NCI-H526 (cell line): ENCODE measurements around the gene TTC39C.
"Not testable (repeated sequence)": the region's sequence is repeated elsewhere in the genome, so short reads cannot be mapped to it uniquely, and the experiment has no call there.

ENCODE experiments used
- DNase-seq, 2 experiments: peaks; one replicate each; lab custom pipeline; 2025; lab: John Stamatoyannopoulos, UW

Gene TTC39C

DNA sequence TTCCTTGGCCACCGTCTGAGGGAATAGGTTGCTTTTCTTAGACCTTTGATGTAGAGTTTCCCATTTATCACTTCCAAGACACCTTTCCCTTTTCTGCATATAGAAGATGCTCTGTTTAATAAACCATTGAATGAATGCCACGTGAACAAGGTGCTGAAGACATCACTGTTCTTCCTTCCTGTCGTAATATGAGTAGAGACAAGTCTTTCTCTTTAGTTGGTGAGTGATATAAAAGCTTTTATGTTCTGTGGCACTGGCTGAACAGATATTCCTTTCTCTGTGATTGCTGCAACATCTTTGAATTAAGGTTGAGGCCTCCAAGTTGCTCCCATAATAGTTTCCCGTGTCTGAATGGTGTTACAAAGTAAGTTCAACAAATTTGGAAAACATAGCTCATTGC lies 38.7 kb downstream of the TTC39C start:
- no peak for DNase-seq

DNA sequence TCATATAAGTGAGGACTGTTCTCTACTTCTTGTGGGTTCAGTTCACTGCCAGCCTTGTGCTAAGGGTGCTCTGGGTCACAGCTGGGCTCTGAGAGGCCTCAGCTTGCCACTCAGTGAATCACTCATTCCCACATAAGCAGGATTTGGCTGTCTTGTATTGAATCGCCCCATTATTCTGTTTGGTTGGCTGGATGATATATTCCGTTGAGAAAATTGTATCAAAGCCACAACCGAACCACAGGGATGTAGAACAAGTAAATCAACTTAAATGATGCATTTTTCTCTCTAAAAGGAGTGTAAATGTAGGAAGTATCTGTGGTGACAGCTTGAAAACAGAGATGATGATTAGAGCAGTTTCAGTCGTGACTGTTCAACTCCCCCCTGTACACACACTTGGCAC lies 39.6 kb downstream of the TTC39C start:
- DNase-seq, result no peak

DNA sequence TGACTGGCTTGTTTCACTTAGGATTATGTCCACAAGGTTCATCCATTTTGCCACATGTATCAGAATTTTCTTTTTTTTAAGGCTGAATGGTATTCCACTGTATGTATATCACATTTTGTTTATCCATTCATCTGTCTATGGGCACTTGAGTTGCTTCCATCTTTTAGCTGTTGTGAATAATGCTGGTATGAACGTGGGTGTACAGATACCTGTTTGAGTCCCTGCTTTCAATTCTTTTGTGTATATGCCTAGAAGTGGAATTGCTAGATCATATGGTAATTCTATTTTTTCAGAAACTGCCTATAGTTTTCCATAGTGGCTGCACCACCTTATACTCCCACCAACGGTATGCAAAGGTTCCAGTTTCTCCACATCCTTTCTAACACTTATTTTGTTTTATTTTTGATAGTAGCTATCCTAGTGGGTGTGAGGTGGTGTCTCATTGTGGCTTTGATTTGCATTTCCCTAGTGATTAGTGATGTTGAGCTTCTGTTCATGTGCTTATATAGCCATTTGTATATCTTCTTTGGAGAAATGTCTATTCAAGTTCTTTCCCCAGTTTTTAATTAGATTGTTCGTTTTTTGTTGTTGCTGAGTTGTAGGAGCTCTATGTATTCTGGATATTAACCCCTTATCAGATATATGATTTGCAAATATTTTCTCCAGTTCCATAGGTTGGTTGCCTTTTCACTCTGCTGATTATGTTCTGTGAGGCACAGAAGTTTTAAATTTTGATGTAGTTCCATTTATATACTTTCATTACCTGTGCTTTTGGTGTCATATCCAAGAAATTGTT lies 40.7 kb downstream of the TTC39C start:
- DNase-seq, result peak in 1 of 2 experiments; percentile 7

DNA sequence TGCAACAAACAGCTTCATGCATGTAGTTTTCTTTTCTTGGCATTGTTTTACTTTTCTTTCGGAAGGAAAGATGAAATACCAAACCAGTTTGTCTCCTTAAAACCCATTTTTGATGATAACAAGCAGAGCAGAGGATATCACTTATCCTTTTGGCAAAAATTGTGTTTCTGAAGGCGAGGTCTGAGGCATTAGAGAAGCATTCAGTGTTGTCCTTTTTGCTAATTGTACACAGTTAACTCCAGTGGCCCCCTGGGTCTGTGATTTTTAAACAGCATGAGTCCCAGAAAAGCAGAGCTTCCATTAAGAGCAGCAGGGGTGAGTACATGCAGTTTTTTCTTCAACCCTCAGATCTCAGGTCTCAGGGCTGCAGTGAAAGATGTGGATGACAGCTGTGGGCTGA lies 41.3 kb downstream of the TTC39C start:
- no peak for DNase-seq

DNA sequence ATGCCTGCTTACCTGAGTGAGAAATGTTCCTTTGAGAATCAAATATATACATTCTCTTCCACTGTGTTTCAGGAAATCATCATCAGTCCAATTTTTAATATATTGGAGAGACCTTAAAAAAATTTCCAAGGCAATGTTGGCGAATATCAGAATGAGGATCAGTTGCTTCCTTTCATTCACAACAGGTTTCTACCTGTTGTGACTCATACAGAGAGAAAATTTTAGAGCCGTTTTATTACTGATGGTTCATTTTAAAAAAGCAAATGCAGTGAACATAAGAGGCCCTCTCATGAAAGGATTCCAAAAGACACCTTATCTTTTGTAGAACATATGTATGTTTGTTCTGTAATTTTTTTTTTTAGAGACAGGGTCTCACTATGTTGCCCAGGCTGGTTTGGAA lies 42.0 kb downstream of the TTC39C start:
- no peak for DNase-seq

DNA sequence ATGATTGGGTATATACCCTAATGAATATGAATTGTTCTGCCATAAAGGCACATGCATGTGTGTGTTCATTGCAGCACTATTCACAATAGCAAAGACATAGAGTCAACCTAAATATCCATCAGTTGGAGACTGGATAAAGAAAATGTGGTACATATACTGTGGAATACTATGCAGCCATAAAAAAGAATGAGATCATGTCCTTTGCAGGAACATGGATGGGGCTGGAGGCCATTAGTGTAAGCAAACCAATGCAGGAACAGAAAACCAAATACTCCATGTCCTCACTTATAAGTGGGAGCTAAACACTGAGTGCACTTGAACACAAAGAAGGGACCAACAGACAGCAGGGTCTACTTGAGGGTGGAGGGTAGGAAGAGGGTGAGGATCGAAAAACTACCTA lies 43.2 kb downstream of the TTC39C start:
- DNase-seq, result no peak

DNA sequence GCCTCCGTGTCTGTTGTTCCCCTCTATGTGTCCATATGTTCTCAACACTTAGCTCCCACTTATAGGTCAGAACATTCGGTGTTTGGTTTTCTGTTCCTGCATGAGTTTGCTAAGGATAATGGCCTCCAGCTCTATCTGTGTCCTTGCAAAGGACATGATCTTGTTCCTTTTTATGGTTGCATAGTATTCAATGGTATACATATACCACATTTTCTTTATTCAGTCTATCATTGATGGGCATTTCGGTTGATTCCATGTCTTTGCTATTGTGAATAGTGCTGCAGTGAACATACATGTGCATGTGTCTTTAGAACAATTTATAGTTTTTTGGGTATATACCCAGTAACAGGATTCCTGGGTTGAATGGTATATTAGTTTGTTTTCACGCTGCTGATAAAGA lies 44.8 kb downstream of the TTC39C start:
- DNase-seq, result not testable (repeated sequence)

DNA sequence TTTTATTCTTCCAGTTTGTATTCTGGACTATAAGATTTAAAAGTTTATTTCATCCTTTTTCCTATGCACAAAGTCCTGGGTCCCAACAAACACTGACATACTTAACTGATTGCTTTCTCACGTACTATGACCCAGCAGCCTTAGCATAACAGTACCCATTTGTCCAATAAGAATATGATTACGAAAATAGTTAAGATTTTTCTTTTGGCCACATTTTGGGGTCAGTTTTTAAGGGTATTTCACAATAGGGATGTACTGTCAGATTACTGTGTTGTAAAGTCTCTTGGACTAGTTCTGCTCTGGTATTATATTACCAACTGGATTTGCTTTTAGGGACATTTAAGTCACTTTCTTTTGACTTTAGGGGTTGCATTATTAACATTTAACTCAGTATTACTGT lies 46.1 kb downstream of the TTC39C start:
- no peak for DNase-seq

DNA sequence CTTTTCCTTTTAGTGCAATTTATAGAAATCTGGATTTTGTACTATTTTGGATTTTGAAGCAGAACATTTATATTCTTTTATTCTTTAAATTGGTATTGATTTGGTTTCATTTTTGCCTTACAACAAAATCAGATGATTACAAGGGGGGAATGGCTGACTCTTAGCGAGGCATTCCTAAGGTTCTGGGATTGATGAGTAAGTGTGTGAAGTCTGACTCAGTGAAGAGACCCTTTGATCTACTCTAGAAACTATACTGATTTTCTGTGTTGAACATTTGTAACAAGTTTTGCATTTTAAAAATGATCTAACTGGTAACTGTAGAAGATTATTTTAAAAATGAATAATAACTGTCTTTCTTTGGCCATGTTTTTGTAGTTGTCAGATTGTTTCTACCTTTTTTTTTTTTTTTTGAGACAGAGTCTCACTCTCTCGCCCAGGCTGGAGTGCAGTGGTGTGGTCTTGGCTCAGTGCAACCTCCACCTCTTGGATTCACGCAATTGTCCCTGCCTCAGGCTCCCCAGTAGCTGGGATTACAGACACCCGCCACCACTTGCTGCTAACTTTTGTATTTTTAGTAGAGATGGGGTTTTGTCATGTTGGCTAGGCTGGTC lies 48.7 kb downstream of the TTC39C start:
- no peak for DNase-seq

DNA sequence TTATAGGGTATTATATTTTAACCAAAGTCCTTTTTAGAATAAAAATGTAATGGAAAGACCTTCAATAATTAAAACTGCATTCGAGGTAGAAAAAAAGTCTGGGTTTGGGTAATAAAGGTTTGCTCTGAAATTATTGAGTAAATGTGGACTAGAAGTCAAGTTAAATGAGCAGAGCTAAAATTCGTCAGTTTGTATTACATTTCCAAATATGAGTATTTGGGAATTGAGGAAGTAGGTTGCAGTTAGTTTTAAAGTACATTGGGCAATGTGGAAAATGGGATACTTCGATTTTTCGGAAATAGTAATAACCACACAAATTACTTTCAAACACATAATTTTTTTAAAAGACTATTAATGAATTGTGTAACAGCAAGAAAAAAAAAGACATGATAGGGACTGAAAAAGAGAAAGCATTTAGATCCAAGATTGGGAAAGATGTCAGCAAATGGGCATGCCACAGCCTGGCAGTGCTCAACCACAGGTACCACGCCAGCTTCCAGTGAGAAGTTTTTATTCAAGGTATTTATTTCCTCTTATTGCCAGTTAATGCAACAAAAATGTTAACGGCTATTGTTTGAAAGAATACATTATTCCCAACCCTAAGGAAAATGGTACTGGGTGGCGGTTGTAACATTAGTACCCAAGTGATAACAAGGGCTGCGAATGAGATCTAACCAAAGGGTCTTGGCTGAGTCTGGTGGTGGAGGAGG lies 50.0 kb downstream of the TTC39C start:
- DNase-seq, result no peak

DNA sequence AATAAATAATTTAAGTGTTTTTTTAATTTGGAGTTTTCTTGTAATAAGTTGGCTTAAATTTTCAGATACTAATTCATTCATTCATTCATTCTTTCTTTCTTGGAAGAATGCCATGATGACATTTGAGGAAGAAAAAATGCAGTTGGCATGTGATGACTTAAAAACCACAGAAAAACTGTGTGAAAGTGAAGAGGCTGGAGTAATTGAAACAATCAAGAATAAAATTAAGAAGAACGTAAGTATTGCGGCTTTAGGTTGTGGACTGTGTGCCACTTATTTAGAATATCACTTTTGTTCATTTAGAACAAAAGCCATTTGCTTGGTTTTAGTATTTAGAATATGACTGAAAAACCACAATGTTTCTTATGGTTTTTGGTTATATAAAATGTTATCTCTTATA lies 51.4 kb downstream of the TTC39C start:
- DNase-seq, result no peak

DNA sequence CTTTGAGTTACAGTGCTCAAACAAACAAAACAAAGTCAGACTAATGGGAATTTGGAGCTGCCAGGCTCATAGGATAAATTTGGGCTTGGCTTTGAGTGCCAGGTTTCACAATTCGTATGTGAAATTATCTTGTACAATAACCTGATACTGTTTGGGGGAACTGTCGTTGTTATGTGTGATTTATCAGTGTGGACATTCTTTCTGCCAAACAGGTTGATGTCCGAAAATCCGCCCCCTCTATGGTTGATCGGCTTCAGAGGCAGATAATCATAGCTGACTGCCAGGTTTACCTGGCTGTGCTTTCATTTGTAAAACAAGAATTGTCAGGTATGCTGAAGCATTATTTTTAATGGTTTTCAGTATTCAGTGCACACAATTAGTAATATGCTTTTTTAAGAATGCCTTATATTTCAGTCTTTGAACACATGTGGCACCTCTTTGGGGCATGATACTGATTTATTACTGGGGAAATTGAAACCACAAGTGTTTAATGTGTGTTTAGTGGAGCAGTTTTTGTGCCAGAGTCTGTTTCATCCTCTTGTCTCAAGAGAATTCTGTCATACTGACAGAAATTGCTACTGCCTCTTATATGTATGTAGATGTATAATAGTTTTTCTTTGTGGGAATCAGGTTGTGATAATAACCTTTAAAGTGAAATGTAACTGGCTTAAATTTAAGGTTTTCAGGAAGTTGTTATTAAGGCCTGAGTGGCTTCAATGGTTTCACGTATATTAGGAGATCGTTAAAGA lies 54.6 kb downstream of the TTC39C start:
- no peak for DNase-seq

DNA sequence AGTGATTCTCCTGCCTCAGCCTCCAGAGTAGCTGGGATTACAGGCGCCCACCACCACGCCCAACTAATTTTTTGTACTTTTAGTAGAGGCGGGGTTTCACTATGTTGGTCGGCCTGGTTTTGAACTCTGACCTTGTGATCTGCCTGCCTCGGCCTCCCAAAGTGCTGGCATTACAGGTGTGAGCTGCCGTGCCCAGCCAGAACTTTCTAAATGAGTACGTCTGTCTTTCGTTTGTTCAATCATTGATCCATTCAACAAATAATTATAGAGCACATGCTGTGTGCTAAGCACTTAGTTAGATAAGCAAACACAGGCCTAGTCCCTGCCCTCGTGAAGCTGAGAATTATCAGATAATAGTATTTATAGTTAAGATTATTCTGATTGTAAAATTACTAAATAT lies 56.5 kb downstream of the TTC39C start:
- no peak for DNase-seq

DNA sequence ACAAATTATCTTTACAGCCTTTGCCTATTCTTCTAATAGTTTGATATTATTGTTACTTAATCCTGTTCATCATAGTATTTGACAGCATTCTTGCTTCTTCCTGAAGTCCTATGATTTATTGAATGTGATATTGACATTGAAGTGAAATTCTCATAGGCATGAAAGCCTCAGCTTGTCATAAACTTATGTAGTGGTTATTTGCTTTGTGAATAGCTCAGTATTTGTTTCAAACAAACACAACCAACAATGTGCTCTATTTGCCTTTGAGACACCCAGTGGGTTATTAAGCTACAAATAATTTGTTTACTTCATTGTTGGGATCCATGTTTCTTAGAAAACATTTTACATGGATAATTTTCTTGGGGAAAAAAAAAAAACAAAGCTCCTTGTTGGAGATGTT lies 57.2 kb downstream of the TTC39C start:
- no peak for DNase-seq

DNA sequence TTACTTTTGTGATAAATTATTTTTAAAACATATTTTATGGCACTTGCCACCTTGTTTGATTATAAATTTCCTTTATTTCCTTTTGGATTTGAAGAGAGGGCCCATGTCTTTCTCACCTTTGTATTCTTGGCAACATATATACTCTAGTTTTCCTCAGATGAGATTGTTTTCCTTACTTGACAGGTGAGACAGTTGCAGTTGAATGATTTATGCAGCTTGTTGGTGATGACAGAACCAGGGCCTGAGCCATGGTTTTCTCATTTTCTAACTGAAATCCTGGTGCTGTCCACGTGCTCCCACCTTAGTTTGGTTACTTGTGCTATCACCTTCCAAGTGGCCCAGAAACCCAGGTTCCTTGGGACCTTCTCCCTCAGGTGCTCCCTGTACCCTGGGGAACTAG lies 58.2 kb downstream of the TTC39C start:
- DNase-seq, result no peak

DNA sequence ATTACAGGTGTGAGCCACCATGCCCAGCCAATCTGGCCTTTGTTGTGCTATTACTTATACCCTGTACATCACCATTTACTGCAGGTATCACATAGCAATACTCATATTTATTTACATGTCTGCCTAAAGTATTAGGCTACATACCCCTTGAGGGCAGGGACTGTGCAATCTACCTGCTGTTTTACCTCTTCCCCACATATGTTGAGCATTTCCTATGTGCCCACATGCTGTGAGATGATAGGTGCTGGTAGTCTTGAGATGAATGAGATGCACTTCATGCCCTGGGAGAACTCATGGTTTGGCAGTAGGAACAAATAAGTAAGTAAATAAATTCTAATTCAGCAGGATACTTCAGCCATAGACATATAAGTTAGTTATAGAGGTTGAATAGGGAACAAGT lies 59.2 kb downstream of the TTC39C start:
- no peak for DNase-seq

DNA sequence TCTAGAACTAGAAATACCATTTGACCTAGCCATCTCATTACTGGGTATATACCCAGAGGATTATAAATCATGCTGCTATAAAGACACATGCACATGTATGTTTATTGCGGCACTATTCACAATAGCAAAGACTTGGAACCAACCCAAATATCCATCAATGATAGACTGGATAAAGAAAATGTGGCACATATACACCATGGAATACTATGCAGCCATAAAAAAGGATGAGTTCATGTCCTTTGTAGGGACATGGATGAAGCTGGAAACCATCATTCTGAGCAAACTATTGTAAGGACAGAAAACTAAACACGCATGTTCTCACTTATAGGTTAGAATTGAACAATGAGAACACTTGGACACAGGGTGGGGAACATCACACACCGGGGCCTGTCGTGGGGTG lies 60.2 kb downstream of the TTC39C start:
- not testable (repeated sequence) for DNase-seq

DNA sequence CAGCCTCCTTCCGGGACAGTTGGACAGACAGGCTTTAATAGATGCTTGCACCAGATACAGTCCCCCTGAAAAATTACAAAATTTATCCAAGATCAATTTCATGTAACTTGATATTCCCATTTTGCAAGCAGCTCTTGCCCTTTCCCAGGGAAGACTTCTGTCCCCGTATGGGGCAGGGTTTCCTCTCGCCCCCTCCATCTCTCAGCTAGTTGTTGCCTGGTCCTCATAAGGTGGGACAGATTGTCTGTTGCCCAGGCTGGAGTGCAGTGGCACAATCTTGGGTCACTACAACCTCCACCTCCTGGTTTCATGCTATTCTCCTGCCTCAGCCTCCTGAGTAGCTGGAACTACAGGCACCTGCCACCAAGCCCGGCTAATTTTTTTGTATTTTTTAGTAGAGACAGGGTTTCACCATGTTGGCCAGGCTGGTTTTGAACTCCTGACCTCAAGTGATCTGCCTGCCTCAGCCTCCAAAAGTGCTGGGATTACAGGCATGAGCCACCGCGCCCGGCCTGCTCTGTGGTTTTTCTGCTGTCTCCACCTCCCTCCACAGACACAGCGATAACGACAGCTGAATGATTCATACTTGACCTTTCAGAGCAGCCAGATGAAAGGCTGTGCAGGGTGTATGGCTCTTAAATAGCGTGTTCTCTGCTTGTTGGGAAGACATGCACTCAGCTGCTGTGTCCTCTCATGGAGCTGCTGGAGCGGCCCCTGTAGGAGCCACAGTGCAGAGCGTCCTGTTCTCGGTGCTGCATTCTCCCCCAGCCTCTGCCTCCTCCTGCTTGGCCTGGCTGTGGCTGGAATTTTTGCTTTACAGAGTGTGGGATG lies 61.4 kb downstream of the TTC39C start:
- DNase-seq, result no peak

DNA sequence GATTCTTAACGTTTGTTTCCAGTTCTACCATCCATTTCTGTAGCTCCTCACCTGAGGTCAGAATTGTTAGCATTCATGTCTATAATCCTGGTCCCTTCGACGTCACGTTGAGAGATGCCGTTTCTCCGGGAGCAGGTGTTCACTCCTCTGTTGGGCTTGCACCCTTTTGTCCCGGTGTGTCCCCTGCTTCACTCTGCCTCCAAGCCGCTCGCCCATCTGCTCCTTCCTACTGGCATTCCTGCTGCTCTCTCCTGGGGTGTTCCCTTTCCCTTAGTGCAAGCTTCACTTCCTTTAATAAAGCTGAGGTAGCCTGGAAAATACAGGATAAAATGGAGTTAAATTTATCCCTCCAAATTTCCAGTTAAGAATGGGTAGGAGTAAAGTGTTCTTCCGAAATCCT lies 62.4 kb downstream of the TTC39C start:
- DNase-seq, result no peak

DNA sequence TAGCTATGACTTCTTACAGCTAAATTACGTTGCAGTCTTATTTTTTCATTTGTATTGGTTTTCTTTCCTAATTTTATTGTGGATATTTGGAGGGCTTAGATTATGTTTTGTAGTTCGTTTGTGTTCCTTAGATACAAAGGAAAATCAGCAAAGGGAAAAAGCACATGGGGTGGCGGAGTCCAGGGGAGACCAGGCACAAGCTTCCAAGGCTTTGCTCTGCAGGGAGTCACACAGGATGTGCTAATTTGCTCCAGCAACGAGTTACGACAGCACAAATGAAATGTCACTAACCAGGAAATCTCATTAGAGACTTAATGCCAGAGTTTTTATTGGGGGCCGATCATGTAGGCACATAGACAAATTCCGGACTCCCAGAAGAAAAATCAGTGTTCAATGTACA lies 63.8 kb downstream of the TTC39C start:
- no peak for DNase-seq

DNA sequence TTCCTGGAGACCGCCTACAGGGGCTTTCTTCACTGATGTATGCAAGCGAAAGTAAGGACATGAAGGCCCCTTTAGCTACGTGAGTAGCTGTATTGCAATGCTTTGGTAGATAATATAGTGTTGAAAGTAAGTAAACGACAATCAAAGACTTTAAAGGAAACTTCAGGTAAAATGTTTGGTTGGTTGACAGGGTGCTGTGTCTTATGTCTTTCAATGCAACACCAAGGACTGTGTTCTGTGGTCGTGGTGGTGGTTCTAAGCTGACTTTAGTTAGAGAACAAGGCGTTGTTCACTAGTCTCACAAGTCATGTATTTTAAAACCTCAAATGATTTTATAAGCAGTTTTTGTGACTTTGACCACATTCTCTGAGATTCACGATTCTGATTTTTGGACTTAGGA lies 66.3 kb downstream of the TTC39C start:
- DNase-seq, result no peak

DNA sequence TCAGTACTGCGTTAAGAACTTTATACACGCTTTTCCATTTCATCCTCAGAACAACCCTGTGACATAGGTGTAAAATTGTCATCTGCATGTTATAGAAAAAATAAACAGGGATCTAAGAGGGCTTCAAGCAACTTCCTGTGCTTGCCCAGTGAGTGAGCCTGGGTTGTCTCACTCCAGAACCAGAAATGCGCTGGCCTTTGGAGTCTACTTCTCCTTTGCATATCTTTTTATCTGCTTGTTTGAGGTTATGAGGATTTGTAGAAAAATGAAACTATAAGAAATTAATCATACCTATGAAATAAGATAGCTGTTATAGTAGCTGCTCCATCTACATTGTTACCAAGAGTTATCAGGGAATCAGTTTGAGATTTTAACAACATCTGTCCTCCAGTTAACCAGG lies 69.0 kb downstream of the TTC39C start:
- no peak for DNase-seq
